Medulla oblongata (tissue), 1 donor: Measurements from ENCODE around the gene NRIP1.
"Not testable (repeated sequence)": the region's sequence is repeated elsewhere in the genome, so short reads cannot be mapped to it uniquely, and the experiment has no call there.

Source experiments
- DNase-seq: peaks from one replicate; pipeline ENCODE4 v3.0.0-alpha.2; 2015; ENCODE audit errors: extremely low spot score

The NRIP1 gene

GRCh38 chr21:14975136-14975919 lies 89.5 kb downstream of the NRIP1 start:
- no peak for DNase-seq

- no peak for DNase-seq
These were observed 92.1 kb downstream of the NRIP1 start for GRCh38 chr21:14972678-14973077.

GRCh38 chr21:14968821-14969220 lies 96.0 kb downstream of the NRIP1 start:
- DNase-seq: no peak

GRCh38 chr21:14968029-14968428 lies 96.8 kb downstream of the NRIP1 start:
- no peak for DNase-seq

- DNase-seq: no peak
These were observed 100.2 kb downstream of the NRIP1 start for GRCh38 chr21:14964621-14965020.

- DNase-seq: no peak
These were observed 102.6 kb downstream of the NRIP1 start for GRCh38 chr21:14962217-14962616.

- DNase-seq: no peak
These were observed 103.3 kb downstream of the NRIP1 start for GRCh38 chr21:14961502-14961901.

GRCh38 chr21:14959343-14959742 lies 105.5 kb downstream of the NRIP1 start:
- no peak for DNase-seq

GRCh38 chr21:14957836-14958235 lies 107.0 kb downstream of the NRIP1 start:
- no peak for DNase-seq

- no peak for DNase-seq
These were observed 108.0 kb downstream of the NRIP1 start for GRCh38 chr21:14956807-14957206.

- DNase-seq: no peak
These were observed 108.8 kb downstream of the NRIP1 start for GRCh38 chr21:14955936-14956520.

GRCh38 chr21:14952916-14953315 lies 111.9 kb downstream of the NRIP1 start:
- no peak for DNase-seq

GRCh38 chr21:14949603-14950002 lies 115.2 kb downstream of the NRIP1 start:
- DNase-seq: no peak

- DNase-seq: no peak
These were observed 117.1 kb downstream of the NRIP1 start for GRCh38 chr21:14947613-14948160.

- no peak for DNase-seq
These were observed 119.6 kb downstream of the NRIP1 start for GRCh38 chr21:14945176-14945575.

GRCh38 chr21:14943616-14944015 lies 121.2 kb downstream of the NRIP1 start:
- DNase-seq: no peak

- no peak for DNase-seq
These were observed 121.9 kb downstream of the NRIP1 start for GRCh38 chr21:14942801-14943490.

- not testable (repeated sequence) for DNase-seq
These were observed 137.5 kb downstream of the NRIP1 start for GRCh38 chr21:14927324-14927723.

GRCh38 chr21:14926186-14926585 lies 138.6 kb downstream of the NRIP1 start:
- DNase-seq: no peak

GRCh38 chr21:14923468-14923867 lies 141.3 kb downstream of the NRIP1 start:
- no peak for DNase-seq

- DNase-seq: no peak
These were observed 141.8 kb downstream of the NRIP1 start for GRCh38 chr21:14922980-14923379.

- DNase-seq: no peak
These were observed 146.3 kb downstream of the NRIP1 start for GRCh38 chr21:14918527-14918926.

GRCh38 chr21:14917762-14918161 lies 147.0 kb downstream of the NRIP1 start:
- no peak for DNase-seq
